ENCODE measurements around the gene RAB4A. TPM values are rescaled to one million over a fixed set of nuclear protein-coding genes. Genes with fewer than 3 reads are reported as not detected.
A peak's percentile ranks its signal among the peaks of the same experiment; 100 is the strongest.

Gene RAB4A
- total and polyA plus RNA-seq, 9 of the 15 experiments (the other 6 are each of a cell fraction or from before 2014, with no cell fraction given): 8.3 to 61.0 (median 26.7) TPM

DNA sequence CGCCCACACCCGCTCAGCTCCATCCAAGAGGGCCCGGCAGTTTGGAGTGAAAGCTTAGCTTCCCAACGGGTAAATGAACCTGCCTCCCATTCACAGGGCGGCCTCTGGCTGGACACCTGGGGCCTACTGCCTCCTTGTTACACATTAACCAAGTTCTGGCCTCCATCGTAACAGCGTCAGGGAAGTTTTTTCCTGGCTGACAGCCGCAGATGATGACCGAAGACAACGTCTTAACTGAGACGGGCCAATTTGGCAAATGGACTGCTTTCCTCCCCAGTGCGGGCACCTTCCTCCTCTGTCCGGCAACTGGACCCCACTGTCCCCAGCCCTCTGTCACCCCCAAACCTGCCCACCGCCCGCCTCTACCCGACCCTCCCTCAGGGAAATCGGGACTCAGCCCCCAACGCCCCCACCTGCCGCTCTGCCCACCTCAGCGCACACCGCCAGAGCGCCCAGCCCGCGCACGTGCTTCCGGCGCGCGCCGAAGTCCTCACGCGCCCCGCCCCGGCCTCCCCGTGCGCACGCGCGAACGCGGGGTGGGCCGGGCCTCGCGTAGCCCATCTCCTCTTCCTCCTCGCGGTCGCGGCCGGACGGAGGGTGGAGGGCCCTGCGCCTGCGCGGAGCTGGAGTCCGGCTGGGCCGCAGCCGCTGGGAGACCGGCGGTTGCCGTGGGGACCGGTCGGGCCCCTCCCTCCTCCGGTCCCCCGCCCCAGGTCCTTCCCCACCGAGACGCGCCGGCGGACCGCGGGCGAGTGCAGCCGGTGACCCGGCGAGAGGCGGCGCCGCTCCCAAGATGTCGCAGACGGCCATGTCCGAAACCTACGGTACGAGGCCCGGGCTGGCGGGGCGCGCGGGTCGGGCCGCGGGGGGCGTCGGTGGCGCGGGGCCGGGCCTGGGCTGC, at the start of gene RAB4A (continued):
- no peak for TF ChIP-seq NFYB (IDR thresholded peaks at IDR 0.05; ENCODE audit: extremely low read depth, insufficient read length)
- TF ChIP-seq ZNF253 (CRISPR knock-in tag; conservative IDR thresholded peaks at IDR 0.05): no peak
- 0 out of 4 replicates have a peak, but pooled peaks of 1 of the 2 experiments have one; percentile 15 for TF ChIP-seq TRIM24 (IDR thresholded peaks at IDR 0.05)
- TF ChIP-seq PRMT5 (CRISPR knock-in tag; IDR thresholded peaks at IDR 0.05): no peak
- TF ChIP-seq, protein P1, sequence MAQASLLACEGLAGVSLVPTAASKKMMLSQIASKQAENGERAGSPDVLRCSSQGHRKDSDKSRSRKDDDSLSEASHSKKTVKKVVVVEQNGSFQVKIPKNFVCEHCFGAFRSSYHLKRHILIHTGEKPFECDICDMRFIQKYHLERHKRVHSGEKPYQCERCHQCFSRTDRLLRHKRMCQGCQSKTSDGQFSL (CRISPR knock-in tag; IDR thresholded peaks at IDR 0.05): no peak
- TF ChIP-seq, protein P1 (tag; IDR thresholded peaks at IDR 0.05): no peak
- TF ChIP-seq BRF1 (IDR thresholded peaks at IDR 0.05; ENCODE audit: borderline replicate concordance, extremely low read depth, insufficient read length): no peak
- TF ChIP-seq, protein P2, sequence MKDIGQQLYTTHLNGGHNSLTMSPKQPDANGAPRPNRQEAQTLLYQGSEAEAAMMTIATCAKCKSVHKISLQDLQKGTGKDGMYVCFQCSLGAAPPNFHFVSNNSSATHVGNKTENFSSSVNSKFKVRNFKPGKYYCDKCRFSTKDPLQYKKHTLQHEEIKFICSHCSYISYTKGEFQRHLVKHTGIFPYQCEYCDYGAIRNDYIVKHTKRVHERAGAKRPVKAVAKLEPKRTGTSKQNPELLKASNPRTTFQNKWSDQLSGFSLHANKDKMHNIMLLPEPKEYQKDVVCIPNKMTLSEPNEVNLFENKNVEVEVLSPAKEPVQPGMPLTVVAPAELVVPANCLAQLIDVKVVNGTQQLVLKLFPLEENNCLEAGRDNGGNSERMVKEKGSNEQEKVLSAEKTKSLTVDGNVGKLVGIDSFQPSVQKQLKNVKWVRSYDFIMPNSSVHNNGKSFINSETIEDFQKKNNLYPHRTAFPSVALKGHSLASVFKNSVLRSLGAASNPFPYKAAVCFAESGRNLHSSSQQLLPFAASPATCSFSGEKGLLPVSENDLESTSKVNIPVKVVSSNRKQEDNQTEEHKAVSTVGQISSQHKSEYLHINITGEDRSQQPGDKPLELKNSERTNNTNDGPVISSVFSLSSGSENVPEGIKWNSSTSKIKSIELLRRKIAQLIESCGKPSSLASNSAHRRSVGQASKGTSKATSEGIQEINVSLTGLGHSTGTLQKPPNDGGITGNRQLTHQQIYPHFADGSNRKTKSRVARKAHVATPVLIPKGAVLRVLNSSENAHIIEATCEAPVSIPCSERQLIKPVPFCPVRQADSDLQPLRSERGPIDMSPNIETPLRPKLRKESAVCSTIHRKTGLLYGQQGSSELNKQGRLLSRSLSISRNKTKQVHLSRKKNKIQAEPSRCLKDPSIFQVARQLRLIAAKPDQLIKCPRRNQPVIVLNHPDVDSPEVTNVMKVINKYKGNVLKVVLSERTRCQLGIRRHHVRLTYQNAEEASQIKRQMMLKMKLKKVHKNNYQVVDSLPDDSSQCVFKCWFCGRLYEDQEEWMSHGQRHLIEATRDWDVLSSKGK (CRISPR knock-in tag; IDR thresholded peaks at IDR 0.05): no peak
- TF ChIP-seq YY1 (IDR thresholded peaks at IDR 0.05; ENCODE audit: borderline replicate concordance in 1 of 3, control insufficient read depth in 1 of 3, extremely low read depth in 1 of 3, insufficient read depth in 3 of 3, insufficient read length in 1 of 3, insufficient replicate concordance in 2 of 3, low read depth in 1 of 3, low read length in 2 of 3): peak in 2 of 3 experiments; percentile 81 to 92
- TF ChIP-seq, protein P3, sequence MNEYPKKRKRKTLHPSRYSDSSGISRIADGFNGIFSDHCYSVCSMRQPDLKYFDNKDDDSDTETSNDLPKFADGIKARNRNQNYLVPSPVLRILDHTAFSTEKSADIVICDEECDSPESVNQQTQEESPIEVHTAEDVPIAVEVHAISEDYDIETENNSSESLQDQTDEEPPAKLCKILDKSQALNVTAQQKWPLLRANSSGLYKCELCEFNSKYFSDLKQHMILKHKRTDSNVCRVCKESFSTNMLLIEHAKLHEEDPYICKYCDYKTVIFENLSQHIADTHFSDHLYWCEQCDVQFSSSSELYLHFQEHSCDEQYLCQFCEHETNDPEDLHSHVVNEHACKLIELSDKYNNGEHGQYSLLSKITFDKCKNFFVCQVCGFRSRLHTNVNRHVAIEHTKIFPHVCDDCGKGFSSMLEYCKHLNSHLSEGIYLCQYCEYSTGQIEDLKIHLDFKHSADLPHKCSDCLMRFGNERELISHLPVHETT (CRISPR knock-in tag; conservative IDR thresholded peaks at IDR 0.05 in 1 of 2, IDR thresholded peaks at IDR 0.05 in 1 of 2): peak in 1 of 2 experiments; percentile 99; a peak in 2 of 4 replicates
- TF ChIP-seq WHSC1 (IDR thresholded peaks at IDR 0.05; ENCODE audit: low read length): no peak
- TF ChIP-seq, protein P4, sequence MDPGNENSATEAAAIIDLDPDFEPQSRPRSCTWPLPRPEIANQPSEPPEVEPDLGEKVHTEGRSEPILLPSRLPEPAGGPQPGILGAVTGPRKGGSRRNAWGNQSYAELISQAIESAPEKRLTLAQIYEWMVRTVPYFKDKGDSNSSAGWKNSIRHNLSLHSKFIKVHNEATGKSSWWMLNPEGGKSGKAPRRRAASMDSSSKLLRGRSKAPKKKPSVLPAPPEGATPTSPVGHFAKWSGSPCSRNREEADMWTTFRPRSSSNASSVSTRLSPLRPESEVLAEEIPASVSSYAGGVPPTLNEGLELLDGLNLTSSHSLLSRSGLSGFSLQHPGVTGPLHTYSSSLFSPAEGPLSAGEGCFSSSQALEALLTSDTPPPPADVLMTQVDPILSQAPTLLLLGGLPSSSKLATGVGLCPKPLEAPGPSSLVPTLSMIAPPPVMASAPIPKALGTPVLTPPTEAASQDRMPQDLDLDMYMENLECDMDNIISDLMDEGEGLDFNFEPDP (CRISPR knock-in tag; IDR thresholded peaks at IDR 0.05): no peak
- TF ChIP-seq ILF3 (IDR thresholded peaks at IDR 0.05; ENCODE audit: borderline replicate concordance): no peak
- peak; percentile 74 for TF ChIP-seq POLR2A (conservative IDR thresholded peaks at IDR 0.05)
